ENCODE data around the gene CHST11. TPM values are rescaled to one million over a fixed set of nuclear protein-coding genes. Genes with fewer than 3 reads are reported as not detected.
"Not testable (repeated sequence)": the region's sequence is repeated elsewhere in the genome, so short reads cannot be mapped to it uniquely, and the experiment has no call there.

CHST11 gene
- total and polyA plus RNA-seq, 10 of the 15 experiments (the other 5 are each of a cell fraction or from before 2014, with no cell fraction given), result 1.9 to 38.1 (median 17.2) TPM

DNA sequence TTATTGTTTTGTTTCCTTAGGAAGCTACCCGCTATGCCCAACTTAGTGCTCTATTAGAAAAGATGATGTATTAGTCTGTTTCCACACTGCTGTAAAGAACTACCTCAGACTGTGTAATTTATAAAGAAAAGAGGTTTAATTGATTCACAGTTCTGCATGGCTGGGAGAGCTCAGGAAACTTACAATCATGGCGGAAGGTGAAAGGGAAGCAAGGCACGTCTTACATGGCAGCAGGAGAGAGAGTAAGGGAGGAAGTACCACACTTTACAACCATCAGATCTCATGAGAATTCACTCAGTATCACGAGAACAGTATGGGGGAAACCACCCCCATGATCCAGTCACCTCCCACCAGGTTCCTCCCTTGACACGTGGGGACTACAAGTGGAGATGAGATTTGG is 70.9 kb downstream of the CHST11 start:
- BruUV-seq (replicated peaks); H3K36me3 ChIP-seq (ENCODE audit: control insufficient read depth in 2 of 2, insufficient read depth in 2 of 2, low read length in 1 of 2); ATAC-seq; H4K20me1 ChIP-seq (ENCODE audit: control insufficient read depth, insufficient read depth); POLR2A ChIA-PET; H2AFZ ChIP-seq (ENCODE audit: control insufficient read depth, low read depth, low read length); intact Hi-C loops (cut with micrococcal nuclease; ENCODE audit: unreplicated experiment); H3K4me2 ChIP-seq (ENCODE audit: control insufficient read depth, insufficient read depth); in situ Hi-C loops (cut with MboI); DNase-seq (ENCODE audit: low read depth, low spot score); H3K27me3 ChIP-seq (replicated peaks in 1 of 2; ENCODE audit: control insufficient read depth in 2 of 2, insufficient read depth in 2 of 2, low read length in 1 of 2); H3K27ac ChIP-seq (ENCODE audit: control insufficient read depth, insufficient read depth); H3K9ac ChIP-seq (ENCODE audit: control insufficient read depth, insufficient read depth, low read length); H3K4me3 ChIP-seq; FAIRE-seq: not testable (repeated sequence)
- H3K79me2 ChIP-seq (ENCODE audit: control insufficient read depth, insufficient read depth, low read length), result peaks cover 42% of the 10 kb centered on the region
- H3K4me1 ChIP-seq (ENCODE audit: control insufficient read depth, insufficient read depth, low read length), result peaks cover 21% of the 10 kb centered on the region
- TF ChIP-seq, protein P1, sequence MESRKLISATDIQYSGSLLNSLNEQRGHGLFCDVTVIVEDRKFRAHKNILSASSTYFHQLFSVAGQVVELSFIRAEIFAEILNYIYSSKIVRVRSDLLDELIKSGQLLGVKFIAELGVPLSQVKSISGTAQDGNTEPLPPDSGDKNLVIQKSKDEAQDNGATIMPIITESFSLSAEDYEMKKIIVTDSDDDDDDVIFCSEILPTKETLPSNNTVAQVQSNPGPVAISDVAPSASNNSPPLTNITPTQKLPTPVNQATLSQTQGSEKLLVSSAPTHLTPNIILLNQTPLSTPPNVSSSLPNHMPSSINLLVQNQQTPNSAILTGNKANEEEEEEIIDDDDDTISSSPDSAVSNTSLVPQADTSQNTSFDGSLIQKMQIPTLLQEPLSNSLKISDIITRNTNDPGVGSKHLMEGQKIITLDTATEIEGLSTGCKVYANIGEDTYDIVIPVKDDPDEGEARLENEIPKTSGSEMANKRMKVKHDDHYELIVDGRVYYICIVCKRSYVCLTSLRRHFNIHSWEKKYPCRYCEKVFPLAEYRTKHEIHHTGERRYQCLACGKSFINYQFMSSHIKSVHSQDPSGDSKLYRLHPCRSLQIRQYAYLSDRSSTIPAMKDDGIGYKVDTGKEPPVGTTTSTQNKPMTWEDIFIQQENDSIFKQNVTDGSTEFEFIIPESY (IDR thresholded peaks at IDR 0.05), result peak; percentile 90
- H3K9me3 ChIP-seq (replicated peaks; ENCODE audit: control insufficient read depth, insufficient read depth, low read length), result peaks cover 12% of the 10 kb centered on the region
- ChIA-PET CTCF (interaction anchor here (2.0 kb wide), 1 partner anchor 12 kb away, joined by 5 read pairs; no protein-coding TSS in a partner anchor), SMC1A (ENCODE audit: uncharacterized antibody, unreplicated experiment) (interaction anchor here (0.8 to 1.6 kb wide), 7 partner anchors 11 to 69 kb away, joined by 3 to 5 read pairs (median 3); no protein-coding TSS in a partner anchor), RAD21 (ENCODE audit: unreplicated experiment) (interaction anchor here (2.9 kb wide), 1 partner anchor 9 kb away, joined by 6 read pairs; no protein-coding TSS in a partner anchor)
- WGBS (ENCODE audit: insufficient coverage, insufficient replicate concordance, low lambda C conversion rate, missing lambda C conversion rate), result 63% methylated on average over 5 of the region's 5 CpGs

DNA sequence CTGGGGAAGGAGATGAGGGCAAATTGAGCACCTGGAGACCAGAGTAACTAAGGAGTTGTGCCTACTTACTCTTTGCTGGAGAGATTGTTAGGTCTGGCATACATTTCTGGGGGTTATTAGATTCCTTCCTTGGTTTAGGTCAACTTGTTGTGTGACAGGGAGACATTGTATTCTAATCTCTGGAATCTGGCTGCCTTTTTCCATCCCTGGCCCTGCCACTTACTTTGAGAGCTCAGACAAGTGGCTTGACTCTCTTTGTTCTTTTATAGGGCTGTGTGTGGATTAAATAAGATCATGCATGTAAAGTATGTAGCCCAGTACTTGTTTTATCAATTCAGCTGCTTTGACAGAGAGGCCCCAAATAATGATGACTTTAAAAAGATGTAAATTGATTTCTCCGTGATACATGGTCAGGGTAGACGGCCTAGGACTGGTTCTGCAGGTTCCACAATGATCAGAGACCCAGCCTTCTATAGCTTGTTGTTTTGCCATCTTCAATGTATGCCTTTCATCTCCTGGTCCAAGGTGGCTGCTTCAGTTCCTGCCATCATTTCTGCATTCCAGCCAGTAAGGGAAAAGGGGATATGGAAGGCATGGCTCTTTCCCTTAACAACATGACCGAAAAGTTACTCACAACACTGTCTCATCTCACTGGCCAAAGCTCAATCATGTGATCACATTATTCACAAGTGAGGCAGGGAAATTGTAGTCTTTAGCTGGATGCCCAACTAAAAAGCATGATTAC is 72.6 kb downstream of the CHST11 start:
- no peaks in the 10 kb centered on the region for H3K27me3 ChIP-seq (replicated peaks in 1 of 2; ENCODE audit: control insufficient read depth in 2 of 2, insufficient read depth in 2 of 2, low read length in 1 of 2)
- no peak overlapping the region for H2AFZ ChIP-seq (ENCODE audit: control insufficient read depth, low read depth, low read length)
- H3K27ac ChIP-seq (ENCODE audit: control insufficient read depth, insufficient read depth), result no peak overlapping the region
- ATAC-seq, result no peak
- ChIA-PET CTCF (interaction anchor here (2.0 kb wide), 1 partner anchor 11 kb away, joined by 5 read pairs; no protein-coding TSS in a partner anchor), RAD21 (ENCODE audit: unreplicated experiment) (interaction anchor here (0.8 to 2.9 kb wide), 3 partner anchors 7 to 53 kb away, joined by 3 to 6 read pairs (median 4); no protein-coding TSS in a partner anchor), POLR2A (interaction anchor here (1.2 to 1.3 kb wide), 2 partner anchors 11 to 40 kb away, joined by 3 to 4 read pairs; no protein-coding TSS in a partner anchor), SMC1A (ENCODE audit: uncharacterized antibody, unreplicated experiment) (interaction anchor here (1.2 to 2.5 kb wide), 6 partner anchors 9 to 70 kb away, joined by 3 to 6 read pairs (median 4); no protein-coding TSS in a partner anchor)
- peaks cover 8% of the 10 kb centered on the region; the same call in 1 of the 2 replicates for H3K4me1 ChIP-seq (ENCODE audit: control insufficient read depth, insufficient read depth, low read length)
- no peaks in the 10 kb centered on the region; the same call in 1 of the 2 replicates for H4K20me1 ChIP-seq (ENCODE audit: control insufficient read depth, insufficient read depth)
- FAIRE-seq, result no peak
- H3K36me3 ChIP-seq (ENCODE audit: control insufficient read depth in 2 of 2, insufficient read depth in 2 of 2, low read length in 1 of 2), result peaks cover 0 to 4% of the 10 kb centered on the region in 2 experiments; a peak in 2 of 4 replicates
- H3K9me3 ChIP-seq (replicated peaks; ENCODE audit: control insufficient read depth, insufficient read depth, low read length), result peaks cover 12% of the 10 kb centered on the region
- in situ Hi-C loops (cut with MboI), result no loop called here
- no peak for DNase-seq (ENCODE audit: low read depth, low spot score)
- H3K9ac ChIP-seq (ENCODE audit: control insufficient read depth, insufficient read depth, low read length), result no peak overlapping the region
- 95% methylated on average over 3 of the region's 3 CpGs for WGBS (ENCODE audit: insufficient coverage, insufficient replicate concordance, low lambda C conversion rate, missing lambda C conversion rate)
- intact Hi-C loops (cut with micrococcal nuclease; ENCODE audit: unreplicated experiment), result no loop called here
- H3K4me2 ChIP-seq (ENCODE audit: control insufficient read depth, insufficient read depth), result no peak overlapping the region
- no TSS peak for BruUV-seq (replicated peaks)
- peaks cover 27% of the 10 kb centered on the region for H3K79me2 ChIP-seq (ENCODE audit: control insufficient read depth, insufficient read depth, low read length)
- H3K4me3 ChIP-seq, result no peak overlapping the region
- TF ChIP-seq TCF3 (IDR thresholded peaks at IDR 0.05; ENCODE audit: borderline replicate concordance, insufficient read depth, low read depth, low read length), result no peak
- TF ChIP-seq, protein P2, sequence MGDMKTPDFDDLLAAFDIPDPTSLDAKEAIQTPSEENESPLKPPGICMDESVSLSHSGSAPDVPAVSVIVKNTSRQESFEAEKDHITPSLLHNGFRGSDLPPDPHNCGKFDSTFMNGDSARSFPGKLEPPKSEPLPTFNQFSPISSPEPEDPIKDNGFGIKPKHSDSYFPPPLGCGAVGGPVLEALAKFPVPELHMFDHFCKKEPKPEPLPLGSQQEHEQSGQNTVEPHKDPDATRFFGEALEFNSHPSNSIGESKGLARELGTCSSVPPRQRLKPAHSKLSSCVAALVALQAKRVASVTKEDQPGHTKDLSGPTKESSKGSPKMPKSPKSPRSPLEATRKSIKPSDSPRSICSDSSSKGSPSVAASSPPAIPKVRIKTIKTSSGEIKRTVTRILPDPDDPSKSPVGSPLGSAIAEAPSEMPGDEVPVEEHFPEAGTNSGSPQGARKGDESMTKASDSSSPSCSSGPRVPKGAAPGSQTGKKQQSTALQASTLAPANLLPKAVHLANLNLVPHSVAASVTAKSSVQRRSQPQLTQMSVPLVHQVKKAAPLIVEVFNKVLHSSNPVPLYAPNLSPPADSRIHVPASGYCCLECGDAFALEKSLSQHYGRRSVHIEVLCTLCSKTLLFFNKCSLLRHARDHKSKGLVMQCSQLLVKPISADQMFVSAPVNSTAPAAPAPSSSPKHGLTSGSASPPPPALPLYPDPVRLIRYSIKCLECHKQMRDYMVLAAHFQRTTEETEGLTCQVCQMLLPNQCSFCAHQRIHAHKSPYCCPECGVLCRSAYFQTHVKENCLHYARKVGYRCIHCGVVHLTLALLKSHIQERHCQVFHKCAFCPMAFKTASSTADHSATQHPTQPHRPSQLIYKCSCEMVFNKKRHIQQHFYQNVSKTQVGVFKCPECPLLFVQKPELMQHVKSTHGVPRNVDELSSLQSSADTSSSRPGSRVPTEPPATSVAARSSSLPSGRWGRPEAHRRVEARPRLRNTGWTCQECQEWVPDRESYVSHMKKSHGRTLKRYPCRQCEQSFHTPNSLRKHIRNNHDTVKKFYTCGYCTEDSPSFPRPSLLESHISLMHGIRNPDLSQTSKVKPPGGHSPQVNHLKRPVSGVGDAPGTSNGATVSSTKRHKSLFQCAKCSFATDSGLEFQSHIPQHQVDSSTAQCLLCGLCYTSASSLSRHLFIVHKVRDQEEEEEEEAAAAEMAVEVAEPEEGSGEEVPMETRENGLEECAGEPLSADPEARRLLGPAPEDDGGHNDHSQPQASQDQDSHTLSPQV (IDR thresholded peaks at IDR 0.05), result no peak
- TF ChIP-seq, protein P3, sequence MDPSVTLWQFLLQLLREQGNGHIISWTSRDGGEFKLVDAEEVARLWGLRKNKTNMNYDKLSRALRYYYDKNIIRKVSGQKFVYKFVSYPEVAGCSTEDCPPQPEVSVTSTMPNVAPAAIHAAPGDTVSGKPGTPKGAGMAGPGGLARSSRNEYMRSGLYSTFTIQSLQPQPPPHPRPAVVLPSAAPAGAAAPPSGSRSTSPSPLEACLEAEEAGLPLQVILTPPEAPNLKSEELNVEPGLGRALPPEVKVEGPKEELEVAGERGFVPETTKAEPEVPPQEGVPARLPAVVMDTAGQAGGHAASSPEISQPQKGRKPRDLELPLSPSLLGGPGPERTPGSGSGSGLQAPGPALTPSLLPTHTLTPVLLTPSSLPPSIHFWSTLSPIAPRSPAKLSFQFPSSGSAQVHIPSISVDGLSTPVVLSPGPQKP (IDR thresholded peaks at IDR 0.05; ENCODE audit: low read depth, low read length), result no peak
